ENCODE data around the gene LPCAT1. TPM values are rescaled to one million over a fixed set of nuclear protein-coding genes. Genes with fewer than 3 reads are reported as not detected.

Gene LPCAT1
- total and polyA plus RNA-seq, 10 of the 15 experiments (the other 5 are each of a cell fraction or from before 2014, with no cell fraction given) = 2.3 to 109 (median 72.7) TPM

DNA sequence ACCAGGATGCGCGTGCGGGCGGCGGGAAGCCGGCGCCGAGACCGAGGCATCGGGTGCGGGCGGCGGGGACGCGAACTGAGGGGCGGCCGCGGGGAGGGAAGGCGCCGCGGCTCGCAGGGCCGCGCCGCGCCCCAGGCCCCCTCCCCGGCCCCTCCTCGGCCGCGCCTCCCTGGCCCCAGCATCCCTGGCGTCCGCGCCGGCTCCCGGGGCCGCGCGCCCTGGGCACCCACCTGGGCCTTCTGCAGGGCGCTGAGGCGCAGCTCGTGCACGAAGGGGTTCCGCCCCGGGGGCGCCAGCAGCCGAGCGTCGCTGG is 324 bp downstream of the LPCAT1 start:
- in situ Hi-C loops (cut with MboI) = no loop called here
- POLR2A ChIA-PET = interaction anchor here (1.0 to 4.3 kb wide), 7 partner anchors 9 to 36 kb away, joined by 4 to 29 read pairs (median 5); no protein-coding TSS in a partner anchor
- CTCF ChIA-PET = interaction anchor here (1.2 kb wide), 1 partner anchor 34 kb away, joined by 5 read pairs; no protein-coding TSS in a partner anchor
- DNase-seq (ENCODE audit: low read depth, low spot score) (no peak), FAIRE-seq (no peak), ATAC-seq (no peak; the same call in 2 of the 3 replicates)
- WGBS (ENCODE audit: insufficient coverage, insufficient replicate concordance, low lambda C conversion rate, missing lambda C conversion rate) = under 1% methylated on average over 18 of the region's 48 CpGs
- SMC1A ChIA-PET (ENCODE audit: uncharacterized antibody, unreplicated experiment) = interaction anchor here (1.1 kb wide), 1 partner anchor 30 kb away, joined by 3 read pairs; no protein-coding TSS in a partner anchor
- no peak overlapping the region for H3K4me2 ChIP-seq (ENCODE audit: control insufficient read depth, insufficient read depth)
- peak overlapping the region; percentile 50; the same call in 1 of the 2 replicates for H2AFZ ChIP-seq (ENCODE audit: control insufficient read depth, low read depth, low read length)
- TF ChIP-seq GATAD2B (conservative IDR thresholded peaks at IDR 0.05; ENCODE audit: low read depth) = 0 out of 2 replicates have a peak, but pooled peaks have one; percentile 6
- TF ChIP-seq BHLHE40 (IDR thresholded peaks at IDR 0.05; ENCODE audit: borderline replicate concordance in 1 of 2, low read depth in 2 of 2, low read length in 1 of 2) = peak; percentile 4 to 44; a peak in 2 of 4 replicates
- TF ChIP-seq ZNF217 (IDR thresholded peaks at IDR 0.05) = 0 out of 2 replicates have a peak, but pooled peaks have one; percentile 20
- TF ChIP-seq RCOR1 (conservative IDR thresholded peaks at IDR 0.05; ENCODE audit: low read depth, low read length) = no peak
- H3K27me3 ChIP-seq (replicated peaks in 1 of 2; ENCODE audit: control insufficient read depth in 2 of 2, insufficient read depth in 2 of 2, low read length in 1 of 2) = no peaks in the 10 kb centered on the region
- H3K36me3 ChIP-seq (ENCODE audit: control insufficient read depth in 2 of 2, insufficient read depth in 2 of 2, low read length in 1 of 2) = peaks cover 9 to 20% of the 10 kb centered on the region in 2 experiments
- BruUV-seq (replicated peaks) = no TSS peak
- no peaks in the 10 kb centered on the region for H4K20me1 ChIP-seq (ENCODE audit: control insufficient read depth, insufficient read depth)
- H3K4me1 ChIP-seq (ENCODE audit: control insufficient read depth, insufficient read depth, low read length) = peaks cover 16% of the 10 kb centered on the region
- H3K4me3 ChIP-seq = peak overlapping the region; percentile 88
- peak overlapping the region; percentile 76; the same call in 1 of the 2 replicates for H3K9ac ChIP-seq (ENCODE audit: control insufficient read depth, insufficient read depth, low read length)
- H3K79me2 ChIP-seq (ENCODE audit: control insufficient read depth, insufficient read depth, low read length) = peaks cover 48% of the 10 kb centered on the region
- no peaks in the 10 kb centered on the region for H3K9me3 ChIP-seq (replicated peaks; ENCODE audit: control insufficient read depth, insufficient read depth, low read length)
- peak overlapping the region; percentile 78; the same call in 1 of the 2 replicates for H3K27ac ChIP-seq (ENCODE audit: control insufficient read depth, insufficient read depth)
- intact Hi-C loops (cut with micrococcal nuclease; ENCODE audit: unreplicated experiment) = loop anchor here (2.0 to 5.0 kb wide), 2 partner anchors 21 to 36 kb away; no protein-coding TSS in a partner anchor
- RAD21 ChIA-PET (ENCODE audit: unreplicated experiment) = interaction anchor here (1.0 to 1.5 kb wide), 5 partner anchors 24 to 37 kb away, joined by 3 to 5 read pairs (median 4); no protein-coding TSS in a partner anchor
